HG02885 (cell line): ENCODE data around the gene C3orf70.

Experiments used
- ATAC-seq: cut with Tn5 transposase; IDR thresholded peaks from one replicate; pipeline ENCODE4 v1.9.1; 2021; ENCODE audit warnings: mild to moderate bottlenecking; ENCODE audit not compliant: unreplicated experiment, poor library complexity

The C3orf70 gene

GRCh38 chr3:185089751-185090150, 63.1 kb downstream of the C3orf70 start:
- no peak for ATAC-seq

- no peak for ATAC-seq
These were observed 63.5 kb downstream of the C3orf70 start for GRCh38 chr3:185089343-185089742.

- ATAC-seq = no peak
These were observed 65.4 kb downstream of the C3orf70 start for GRCh38 chr3:185087419-185087818.

GRCh38 chr3:185084901-185085300, 68.0 kb downstream of the C3orf70 start:
- ATAC-seq = no peak

GRCh38 chr3:185084402-185084801, 68.5 kb downstream of the C3orf70 start:
- no peak for ATAC-seq

- ATAC-seq = no peak
These were observed 70.0 kb downstream of the C3orf70 start for GRCh38 chr3:185082829-185083228.

- no peak for ATAC-seq
These were observed 70.7 kb downstream of the C3orf70 start for GRCh38 chr3:185082149-185082548.

- no peak for ATAC-seq
These were observed 71.3 kb downstream of the C3orf70 start for GRCh38 chr3:185081521-185081920.

GRCh38 chr3:185079625-185080024, 73.2 kb downstream of the C3orf70 start:
- ATAC-seq = no peak

GRCh38 chr3:185076219-185076618, 76.6 kb downstream of the C3orf70 start:
- ATAC-seq = no peak

- ATAC-seq = no peak
These were observed 77.3 kb downstream of the C3orf70 start for GRCh38 chr3:185075547-185075946.

GRCh38 chr3:185071287-185071800, 81.5 kb downstream of the C3orf70 start:
- ATAC-seq = no peak

- no peak for ATAC-seq
These were observed 82.2 kb downstream of the C3orf70 start for GRCh38 chr3:185070491-185071286.

GRCh38 chr3:185069037-185070030, 83.5 kb downstream of the C3orf70 start:
- ATAC-seq = no peak

GRCh38 chr3:185067173-185067572, 85.7 kb downstream of the C3orf70 start:
- ATAC-seq = no peak

GRCh38 chr3:185066251-185066650, 86.6 kb downstream of the C3orf70 start:
- ATAC-seq = no peak

- no peak for ATAC-seq
These were observed 87.8 kb downstream of the C3orf70 start for GRCh38 chr3:185065059-185065458.

GRCh38 chr3:185063431-185063830, 89.4 kb downstream of the C3orf70 start:
- no peak for ATAC-seq

- no peak for ATAC-seq
These were observed 90.7 kb downstream of the C3orf70 start for GRCh38 chr3:185062191-185062590.

- no peak for ATAC-seq
These were observed 92.2 kb downstream of the C3orf70 start for GRCh38 chr3:185060655-185061054.

GRCh38 chr3:185059766-185060165, 93.1 kb downstream of the C3orf70 start:
- ATAC-seq = no peak
